ENCODE data around the gene DNM1. TPM values are rescaled to one million over a fixed set of nuclear protein-coding genes. Genes with fewer than 3 reads are reported as not detected.

Gene DNM1
- total and polyA plus RNA-seq, 2 donors (not counting 3 experiments of a cell fraction or from before 2014, with no cell fraction given), result 0.59 to 2.9 TPM

- H3K9me3 ChIP-seq (replicated peaks; ENCODE audit: control insufficient read depth, insufficient read depth, low read length), result no peaks in the 10 kb centered on the region
- ChIA-PET POLR2A (no interaction called here), CTCF (interaction anchor here (0.9 to 1.2 kb wide), 2 partner anchors 53 kb away, joined by 4 read pairs; no protein-coding TSS in a partner anchor)
- no peaks in the 10 kb centered on the region for H3K4me1 ChIP-seq (ENCODE audit: control insufficient read depth, extremely low read depth, insufficient read depth, low read length)
- TF ChIP-seq EZH2 (IDR thresholded peaks at IDR 0.05; ENCODE audit: borderline replicate concordance, low read depth, low read length, severe bottlenecking), result no peak
- no peak for TF ChIP-seq POLR2A (IDR thresholded peaks at IDR 0.05; ENCODE audit: low read depth, low read length)
- TF ChIP-seq FOS (IDR thresholded peaks at IDR 0.05; ENCODE audit: borderline replicate concordance, insufficient read depth, low read length), result no peak
- no peak for TF ChIP-seq CTCF (IDR thresholded peaks at IDR 0.05; ENCODE audit: extremely low read depth in 1 of 2, insufficient read depth in 1 of 2, low read depth in 1 of 2, low read length in 2 of 2)
- no peak for TF ChIP-seq MAX (IDR thresholded peaks at IDR 0.05; ENCODE audit: insufficient read depth, insufficient read length)
- no peak for TF ChIP-seq MYC (IDR thresholded peaks at IDR 0.05; ENCODE audit: low read depth, low read length)
- no peak for TF ChIP-seq JUN (IDR thresholded peaks at IDR 0.05; ENCODE audit: borderline replicate concordance, insufficient read depth, insufficient read length, low read depth)
- TF ChIP-seq GATA2 (IDR thresholded peaks at IDR 0.05; ENCODE audit: insufficient read depth, insufficient read length, low read depth, low read length), result no peak
- no peak for TF ChIP-seq POLR2AphosphoS5 (IDR thresholded peaks at IDR 0.05; ENCODE audit: insufficient read depth, low read depth, low read length)
- H3K9me1 ChIP-seq (replicated peaks; ENCODE audit: control insufficient read depth, extremely low read depth, insufficient read depth, low read length), result no peaks in the 10 kb centered on the region
- H3K27me3 ChIP-seq (ENCODE audit: control insufficient read depth in 2 of 2, insufficient read depth in 2 of 2, low read length in 2 of 2), result no peaks in the 10 kb centered on the region
- H3K4me3 ChIP-seq (replicated peaks in 1 of 3; ENCODE audit: insufficient read depth in 1 of 3, low read depth in 1 of 3, low read length in 3 of 3), result no peak overlapping the region
- intact Hi-C loops (cut with micrococcal nuclease) (no loop called here), dilution Hi-C loops (cut with MboI; ENCODE audit: extremely low pct_ligation_motif_present, low sequenced_read_pairs) (no loop called here)
- DNase-seq (ENCODE audit: low read depth, low spot score) (no peak), FAIRE-seq (no peak)
- H3K79me2 ChIP-seq (ENCODE audit: control insufficient read depth, insufficient read depth, low read length), result no peaks in the 10 kb centered on the region
- peaks cover 3 to 13% of the 10 kb centered on the region in 2 experiments for H3K36me3 ChIP-seq (ENCODE audit: control insufficient read depth in 2 of 2, extremely low read depth in 1 of 2, insufficient read depth in 2 of 2, low read length in 2 of 2)
- no peak overlapping the region for H2AFZ ChIP-seq (ENCODE audit: low read depth, low read length)
- BruUV-seq (replicated peaks), result no TSS peak
- no peaks in the 10 kb centered on the region for H4K20me1 ChIP-seq (replicated peaks; ENCODE audit: control insufficient read depth, extremely low read depth, insufficient read depth, low read length)
- H3K4me2 ChIP-seq (ENCODE audit: insufficient read depth, low read length), result no peak overlapping the region
- no peak overlapping the region for H3K9ac ChIP-seq (replicated peaks; ENCODE audit: extremely low read depth, insufficient read depth, low read length)
- H3K27ac ChIP-seq (ENCODE audit: insufficient read depth, low read depth, low read length), result no peak overlapping the region
Measured at GRCh38 chr9:128288273-128289004, 85.3 kb downstream of the DNM1 start.
